HepG2 (cell line): ENCODE data around the gene TRIM67. TPM values are rescaled to one million over a fixed set of nuclear protein-coding genes. Genes with fewer than 3 reads are reported as not detected.

ENCODE experiments used
- ADNP ChIP-seq: sonication (generic); formaldehyde crosslinking; IDR thresholded peaks from 2 replicates; pipeline ENCODE4 v1.4.0; 2020; ENCODE audit warnings: missing genetic modification reagents
- ATF4 ChIP-seq, 2 experiments: fragments of 450-650 bp in 1 of 2; sonication (generic) in 1 of 2; formaldehyde crosslinking; IDR thresholded peaks; 2 replicates each; pipeline versions ENCODE4 v1.5.0 to v1.8.0; 2020 to 2022; ENCODE audit warnings: mild to moderate bottlenecking in 1 of 2, missing genetic modification reagents in 1 of 2
- BCL3 ChIP-seq: sonication (generic); formaldehyde crosslinking; IDR thresholded peaks from 2 replicates; pipeline ENCODE4 v1.5.1; 2020; ENCODE audit warnings: mild to moderate bottlenecking, missing genetic modification reagents, moderate library complexity
- CEBPB ChIP-seq: IDR thresholded peaks from 2 replicates; pipeline ENCODE4 v1.6.1; 2011; ENCODE audit warnings: low read depth, low read length, improper control_type of control experiment, borderline replicate concordance
- FOXM1 ChIP-seq: sonication (generic); formaldehyde crosslinking; IDR thresholded peaks from 2 replicates; pipeline ENCODE4 v1.5.0; 2020; ENCODE audit warnings: missing genetic modification reagents
- HMGXB3 ChIP-seq: sonication (generic); formaldehyde crosslinking; IDR thresholded peaks from 2 replicates; pipeline ENCODE4 v1.4.0; 2020; ENCODE audit warnings: missing genetic modification reagents, borderline replicate concordance
- HNRNPL ChIP-seq: fragments of 200-400 bp; formaldehyde crosslinking; IDR thresholded peaks from 2 replicates; pipeline ENCODE4 v1.6.1; 2017; ENCODE audit warnings: mild to moderate bottlenecking, low read depth, low read length
- MLXIP ChIP-seq: sonication (generic); formaldehyde crosslinking; IDR thresholded peaks from 2 replicates; pipeline ENCODE4 v1.9.0; 2021; ENCODE audit warnings: missing genetic modification reagents, borderline replicate concordance
- THAP9 ChIP-seq: sonication (generic); formaldehyde crosslinking; IDR thresholded peaks from 2 replicates; pipeline ENCODE4; 2020; ENCODE audit warnings: missing genetic modification reagents, mild to moderate bottlenecking, borderline replicate concordance
- ZNF451 ChIP-seq: sonication (generic); formaldehyde crosslinking; IDR thresholded peaks from 2 replicates; pipeline ENCODE4 v1.5.0; 2020; ENCODE audit warnings: mild to moderate bottlenecking, missing genetic modification reagents
- ZNF704 ChIP-seq: sonication (generic); formaldehyde crosslinking; IDR thresholded peaks from 2 replicates; pipeline ENCODE4 v1.8.1; 2023; ENCODE audit warnings: mild to moderate bottlenecking, inconsistent platforms, moderate library complexity, missing genetic modification reagents, borderline replicate concordance
- ZNF720 ChIP-seq: sonication (generic); formaldehyde crosslinking; IDR thresholded peaks from 2 replicates; pipeline ENCODE4 v1.4.0; 2020; ENCODE audit warnings: missing genetic modification reagents
- ZSCAN12 ChIP-seq: sonication (generic); formaldehyde crosslinking; IDR thresholded peaks from 2 replicates; pipeline ENCODE4 v1.9.0; 2021; ENCODE audit warnings: mild to moderate bottlenecking, missing genetic modification reagents
- polyA plus RNA-seq, 8 experiments: library from polyadenylated mRNA; depleted of rRNA in 3 of 8; stranded (reverse) in 7 of 8; unstranded in 1 of 8; fragments of >200 nt; fragmentation: Illumina TruSeq in 4 of 8; extraction: Trizol in 4 of 8; gene quantifications; 2 replicates each; pipeline versions ENCODE4 v1.2.1 to v1.2.3, GENCODE V29; 2011 to 2016; ENCODE audit warnings: low read depth in 4 of 8, missing spikeins in 1 of 8, mixed read lengths in 1 of 8; ENCODE audit not compliant: insufficient read depth in 1 of 8
- total RNA-seq, 5 experiments: library from RNA; depleted of rRNA; stranded (reverse); fragments of >200 nt; fragmentation: Illumina TruSeq; extraction: Trizol; gene quantifications; 2 replicates each; pipeline ENCODE4 v1.2.3, GENCODE V29; 2016; ENCODE audit warnings: low read depth in 1 of 5

TRIM67 gene
- total and polyA plus RNA-seq, 2 of the 13 experiments (the other 11 are each of a cell fraction or from before 2014, with no cell fraction given): not detected

GRCh38 chr1:231240883-231241735, 79.3 kb downstream of the TRIM67 start, which contains the start of gene GNPAT (continued):
- TF ChIP-seq THAP9 (CRISPR knock-in tag) (peak; percentile 87; the same call in 1 of the 2 replicates), BCL3 (CRISPR knock-in tag) (peak; percentile 62; the same call in 1 of the 2 replicates), ATF4 (CRISPR knock-in tag; IDR thresholded peaks at IDR 0.05) (0 out of 4 replicates have a peak, but pooled peaks of 1 of the 2 experiments have one; percentile 26), MLXIP (CRISPR knock-in tag) (no peak), FOXM1 (CRISPR knock-in tag) (no peak), ZNF704 (CRISPR knock-in tag) (peak; percentile 49; the same call in 1 of the 2 replicates), HMGXB3 (CRISPR knock-in tag) (no peak; the same call in 1 of the 2 replicates), CEBPB (no peak), ADNP (CRISPR knock-in tag) (no peak), ZSCAN12 (CRISPR knock-in tag) (no peak), ZNF451 (CRISPR knock-in tag) (no peak), ZNF720 (no peak), HNRNPL (0 out of 2 replicates have a peak, but pooled peaks have one; percentile 42)
